SK-N-SH treated with all-trans-retinoic acid at 6 μM for 48 hours (cell line): ENCODE results near the gene LMAN2.

Experiments used
- ATAC-seq: fragments of 200-7000 bp; cut with Tn5 transposase; 3 replicates; pipeline ENCODE4 v1.9.1; 2020; ENCODE audit warnings: mild to moderate bottlenecking, moderate library complexity
- ARNTL ChIP-seq: fragments of 450-650 bp; formaldehyde crosslinking; IDR thresholded peaks from 2 replicates; pipeline ENCODE4 v1.5.0; 2020; ENCODE audit warnings: low read depth, mild to moderate bottlenecking, moderate library complexity, borderline replicate concordance
- BACH2 ChIP-seq: fragments of 250-450 bp; sonication (Bioruptor Pico); IDR thresholded peaks from 2 replicates; pipeline ENCODE4 v1.9.0; 2021; ENCODE audit warnings: mild to moderate bottlenecking, borderline replicate concordance
- CREB5 ChIP-seq: fragments of 250-450 bp; sonication (Bioruptor Pico); IDR thresholded peaks from 2 replicates; pipeline ENCODE4 v1.5.1; 2020; ENCODE audit warnings: low read depth, mild to moderate bottlenecking, moderate library complexity
- ESRRG ChIP-seq: fragments of 250-450 bp; sonication (Bioruptor Pico); IDR thresholded peaks from 2 replicates; pipeline ENCODE4 v1.6.1; 2021; ENCODE audit warnings: mild to moderate bottlenecking
- ISL1 ChIP-seq: fragments of 250-450 bp; sonication (Bioruptor Pico); IDR thresholded peaks from 2 replicates; pipeline ENCODE4 v2.1.2; 2022; ENCODE audit warnings: mild to moderate bottlenecking, moderate library complexity
- OSR1 ChIP-seq: fragments of 250-450 bp; sonication (Bioruptor Pico); IDR thresholded peaks from 2 replicates; pipeline ENCODE4 v1.8.0; 2022; ENCODE audit warnings: moderate library complexity, mild to moderate bottlenecking, inconsistent platforms
- PATZ1 ChIP-seq: fragments of 250-450 bp; sonication (Bioruptor Pico); IDR thresholded peaks from 2 replicates; pipeline ENCODE4 v1.8.0; 2020; ENCODE audit warnings: mild to moderate bottlenecking, moderate library complexity, borderline replicate concordance
- POU6F1 ChIP-seq: fragments of 250-450 bp; sonication (Bioruptor Pico); IDR thresholded peaks from 2 replicates; pipeline ENCODE4 v1.8.0; 2021; ENCODE audit warnings: low read depth, mild to moderate bottlenecking, moderate library complexity, borderline replicate concordance
- PPARA ChIP-seq: fragments of 250-450 bp; sonication (Bioruptor Pico); IDR thresholded peaks from 2 replicates; pipeline ENCODE4 v1.5.0; 2020; ENCODE audit warnings: mild to moderate bottlenecking, borderline replicate concordance
- RARB ChIP-seq: fragments of 250-450 bp; sonication (Bioruptor Pico); IDR thresholded peaks from 2 replicates; pipeline ENCODE4 v1.8.0; 2021; ENCODE audit warnings: mild to moderate bottlenecking, moderate library complexity
- SNAI2 ChIP-seq: fragments of 250-450 bp; sonication (Bioruptor Pico); IDR thresholded peaks from 2 replicates; pipeline ENCODE4 v1.5.0; 2020; ENCODE audit warnings: mild to moderate bottlenecking, moderate library complexity
- TOX ChIP-seq: fragments of 250-450 bp; sonication (Bioruptor Pico); IDR thresholded peaks from 2 replicates; pipeline ENCODE4 v1.8.0; 2021; ENCODE audit warnings: mild to moderate bottlenecking, moderate library complexity, borderline replicate concordance
- ZC3H10 ChIP-seq: fragments of 250-450 bp; sonication (Bioruptor Pico); IDR thresholded peaks from 2 replicates; pipeline ENCODE4 v1.5.1; 2021; ENCODE audit warnings: mild to moderate bottlenecking, moderate library complexity
- ZFP3 ChIP-seq: fragments of 250-450 bp; sonication (Bioruptor Pico); IDR thresholded peaks from 2 replicates; pipeline ENCODE4 v1.5.0; 2020; ENCODE audit warnings: mild to moderate bottlenecking, moderate library complexity
- ZFP30 ChIP-seq: fragments of 450-650 bp; formaldehyde crosslinking; IDR thresholded peaks from 2 replicates; pipeline ENCODE4 v1.5.0; 2022; ENCODE audit warnings: mild to moderate bottlenecking, moderate library complexity
- ZNF565 ChIP-seq: fragments of 450-650 bp; formaldehyde crosslinking; conservative IDR thresholded peaks from 2 replicates; pipeline ENCODE4 v1.5.0; 2020; ENCODE audit warnings: low read depth, mild to moderate bottlenecking, moderate library complexity
- ZNF70 ChIP-seq: fragments of 450-650 bp; formaldehyde crosslinking; IDR thresholded peaks from 2 replicates; pipeline ENCODE4 v1.5.0; 2020; ENCODE audit warnings: mild to moderate bottlenecking, moderate library complexity
- ZNF8 ChIP-seq: fragments of 450-650 bp; formaldehyde crosslinking; IDR thresholded peaks from 2 replicates; pipeline ENCODE4 v1.5.0; 2020; ENCODE audit warnings: mild to moderate bottlenecking, moderate library complexity
- TF ChIP-seq, protein P1 (sequence below): fragments of 250-450 bp; sonication (Bioruptor Pico); IDR thresholded peaks from 2 replicates; pipeline ENCODE4 v1.5.1; 2021; ENCODE audit warnings: mild to moderate bottlenecking, moderate library complexity
- TF ChIP-seq, protein P2 (sequence below): fragments of 250-450 bp; sonication (Bioruptor Pico); IDR thresholded peaks from 2 replicates; pipeline ENCODE4 v1.5.0; 2020; ENCODE audit warnings: mild to moderate bottlenecking, moderate library complexity

The LMAN2 gene

GRCh38 chr5:177336112-177336511 is 15.4 kb downstream of the LMAN2 start (continued):
- TF ChIP-seq, protein P1, sequence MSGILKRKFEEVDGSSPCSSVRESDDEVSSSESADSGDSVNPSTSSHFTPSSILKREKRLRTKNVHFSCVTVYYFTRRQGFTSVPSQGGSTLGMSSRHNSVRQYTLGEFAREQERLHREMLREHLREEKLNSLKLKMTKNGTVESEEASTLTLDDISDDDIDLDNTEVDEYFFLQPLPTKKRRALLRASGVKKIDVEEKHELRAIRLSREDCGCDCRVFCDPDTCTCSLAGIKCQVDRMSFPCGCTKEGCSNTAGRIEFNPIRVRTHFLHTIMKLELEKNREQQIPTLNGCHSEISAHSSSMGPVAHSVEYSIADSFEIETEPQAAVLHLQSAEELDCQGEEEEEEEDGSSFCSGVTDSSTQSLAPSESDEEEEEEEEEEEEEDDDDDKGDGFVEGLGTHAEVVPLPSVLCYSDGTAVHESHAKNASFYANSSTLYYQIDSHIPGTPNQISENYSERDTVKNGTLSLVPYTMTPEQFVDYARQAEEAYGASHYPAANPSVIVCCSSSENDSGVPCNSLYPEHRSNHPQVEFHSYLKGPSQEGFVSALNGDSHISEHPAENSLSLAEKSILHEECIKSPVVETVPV (CRISPR knock-in tag): no peak
- TF ChIP-seq ZNF70 (CRISPR knock-in tag) (no peak), PPARA (CRISPR knock-in tag) (no peak), ARNTL (CRISPR knock-in tag) (no peak), ZNF8 (CRISPR knock-in tag) (no peak), CREB5 (CRISPR knock-in tag) (no peak), SNAI2 (CRISPR knock-in tag) (no peak)

GRCh38 chr5:177335701-177336065 is 15.8 kb downstream of the LMAN2 start:
- ATAC-seq: no peak
- TF ChIP-seq ARNTL (CRISPR knock-in tag): no peak
- TF ChIP-seq ISL1: no peak
- TF ChIP-seq ZC3H10: no peak
- no peak for TF ChIP-seq BACH2 (CRISPR knock-in tag)
- TF ChIP-seq PATZ1 (CRISPR knock-in tag): no peak
- no peak for TF ChIP-seq RARB
- no peak for TF ChIP-seq PPARA (CRISPR knock-in tag)
- no peak for TF ChIP-seq ZFP3 (CRISPR knock-in tag)
- no peak for TF ChIP-seq ZFP30 (CRISPR knock-in tag)
- TF ChIP-seq POU6F1: no peak
- no peak for TF ChIP-seq OSR1
- TF ChIP-seq ZNF565 (CRISPR knock-in tag): no peak
- TF ChIP-seq CREB5 (CRISPR knock-in tag): no peak
- TF ChIP-seq, protein P2, sequence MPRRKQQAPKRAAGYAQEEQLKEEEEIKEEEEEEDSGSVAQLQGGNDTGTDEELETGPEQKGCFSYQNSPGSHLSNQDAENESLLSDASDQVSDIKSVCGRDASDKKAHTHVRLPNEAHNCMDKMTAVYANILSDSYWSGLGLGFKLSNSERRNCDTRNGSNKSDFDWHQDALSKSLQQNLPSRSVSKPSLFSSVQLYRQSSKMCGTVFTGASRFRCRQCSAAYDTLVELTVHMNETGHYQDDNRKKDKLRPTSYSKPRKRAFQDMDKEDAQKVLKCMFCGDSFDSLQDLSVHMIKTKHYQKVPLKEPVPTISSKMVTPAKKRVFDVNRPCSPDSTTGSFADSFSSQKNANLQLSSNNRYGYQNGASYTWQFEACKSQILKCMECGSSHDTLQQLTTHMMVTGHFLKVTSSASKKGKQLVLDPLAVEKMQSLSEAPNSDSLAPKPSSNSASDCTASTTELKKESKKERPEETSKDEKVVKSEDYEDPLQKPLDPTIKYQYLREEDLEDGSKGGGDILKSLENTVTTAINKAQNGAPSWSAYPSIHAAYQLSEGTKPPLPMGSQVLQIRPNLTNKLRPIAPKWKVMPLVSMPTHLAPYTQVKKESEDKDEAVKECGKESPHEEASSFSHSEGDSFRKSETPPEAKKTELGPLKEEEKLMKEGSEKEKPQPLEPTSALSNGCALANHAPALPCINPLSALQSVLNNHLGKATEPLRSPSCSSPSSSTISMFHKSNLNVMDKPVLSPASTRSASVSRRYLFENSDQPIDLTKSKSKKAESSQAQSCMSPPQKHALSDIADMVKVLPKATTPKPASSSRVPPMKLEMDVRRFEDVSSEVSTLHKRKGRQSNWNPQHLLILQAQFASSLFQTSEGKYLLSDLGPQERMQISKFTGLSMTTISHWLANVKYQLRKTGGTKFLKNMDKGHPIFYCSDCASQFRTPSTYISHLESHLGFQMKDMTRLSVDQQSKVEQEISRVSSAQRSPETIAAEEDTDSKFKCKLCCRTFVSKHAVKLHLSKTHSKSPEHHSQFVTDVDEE (CRISPR knock-in tag): no peak
- no peak for TF ChIP-seq ESRRG (CRISPR knock-in tag)
- TF ChIP-seq ZNF70 (CRISPR knock-in tag): no peak
- TF ChIP-seq, protein P1 (CRISPR knock-in tag): no peak
- no peak for TF ChIP-seq TOX (CRISPR knock-in tag)
